ENCODE results near the gene LDB2.

The LDB2 gene

DNA sequence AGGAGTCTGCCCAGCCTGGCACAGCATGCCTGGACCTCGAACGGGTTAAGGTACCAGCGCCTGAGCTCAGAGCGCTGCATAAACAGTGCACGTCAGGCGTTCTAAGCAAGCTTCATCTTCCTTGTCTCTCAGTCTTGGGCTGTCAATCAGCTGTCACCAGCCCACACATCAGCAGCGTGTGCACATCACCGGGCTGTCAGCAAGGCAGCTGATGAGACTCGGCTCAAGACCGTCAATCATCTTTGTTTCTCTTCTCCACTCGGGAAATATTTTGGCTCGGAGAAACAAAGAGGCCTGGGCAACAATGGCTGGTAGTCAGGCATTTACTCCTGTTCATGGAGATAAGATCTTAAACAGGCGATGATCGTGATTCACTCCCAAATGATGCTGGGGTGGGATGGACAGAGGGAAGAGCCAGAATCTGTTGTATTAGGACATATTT lies 141.3 kb downstream of the LDB2 start:
- no peak for DNase-seq (ENCODE audit: low spot score)

- DNase-seq (ENCODE audit: low spot score): no peak
Observed at GRCh38 chr4:16754104-16754503, 144.3 kb downstream of the LDB2 start.

DNA sequence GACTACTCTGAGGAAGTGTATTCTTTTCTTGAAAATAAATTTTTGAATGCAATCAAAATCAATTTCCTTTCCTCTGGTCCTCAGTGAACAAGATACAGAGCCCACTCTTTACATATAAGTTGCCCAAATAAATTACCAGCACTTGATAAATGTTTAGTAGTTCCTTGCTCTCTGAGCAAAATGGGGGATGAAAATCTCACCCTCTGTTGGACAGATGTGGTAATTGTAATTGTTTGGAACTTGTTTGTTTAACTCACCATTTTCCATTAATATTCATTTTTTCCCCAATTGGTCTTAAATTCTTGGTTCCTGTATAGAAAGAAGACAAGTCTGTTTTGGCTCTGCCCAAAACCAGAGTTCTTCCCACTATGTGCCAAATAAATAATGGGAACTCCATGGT lies 146.3 kb downstream of the LDB2 start:
- no peak for DNase-seq (ENCODE audit: low spot score)

DNA sequence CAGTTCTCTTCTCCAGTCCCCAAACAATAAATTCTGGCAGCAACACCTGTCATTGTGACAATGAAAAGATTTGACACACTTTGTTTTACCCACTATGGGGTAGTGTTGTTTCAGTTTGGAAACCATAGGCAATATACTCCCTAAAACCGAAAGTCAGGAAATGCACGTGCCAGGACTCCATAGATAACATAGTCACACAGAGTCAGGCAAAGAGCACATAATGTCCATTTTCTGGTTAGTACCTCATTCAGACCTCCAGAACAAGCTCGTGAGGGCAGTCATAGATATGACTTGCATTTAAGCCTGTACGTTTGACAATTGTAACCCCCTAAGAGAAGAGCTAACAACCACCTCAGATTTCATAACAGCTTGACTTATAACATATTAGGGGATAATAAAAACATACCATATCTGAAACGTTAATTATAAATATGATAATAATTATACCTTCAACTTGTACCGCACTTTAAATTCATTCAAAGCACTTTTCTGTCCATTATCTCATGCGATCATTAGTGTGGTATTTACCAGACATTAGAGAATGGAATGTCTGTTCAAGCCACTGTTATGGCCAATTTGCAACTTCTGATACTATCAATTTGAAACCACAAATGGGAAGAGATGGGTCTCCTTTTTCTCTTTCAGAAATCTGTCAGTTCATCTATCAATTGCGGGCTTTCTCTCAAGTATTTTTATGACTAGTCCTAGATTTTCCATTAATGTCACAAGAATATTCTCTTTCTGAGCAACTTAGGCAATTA lies 147.4 kb downstream of the LDB2 start:
- no peak for DNase-seq (ENCODE audit: low spot score)

DNA sequence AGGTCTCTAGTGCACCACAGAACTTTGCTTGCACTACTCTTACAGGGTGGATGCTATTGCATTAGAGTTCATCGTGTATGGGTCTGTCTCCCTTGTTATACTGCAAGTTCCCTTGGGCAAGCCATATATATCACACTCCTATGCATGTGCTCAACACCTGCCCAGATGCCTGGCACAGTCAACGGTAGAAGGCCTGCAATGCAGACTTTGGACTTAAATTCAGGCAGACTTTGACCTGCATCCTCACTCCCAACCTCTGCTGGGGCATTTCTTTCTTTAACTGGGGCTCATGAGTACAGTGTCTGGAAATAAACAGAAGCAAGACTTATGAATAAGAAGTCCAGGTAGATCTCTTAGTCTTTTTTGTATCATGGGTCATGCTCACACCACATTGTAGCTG lies 148.2 kb downstream of the LDB2 start:
- DNase-seq (ENCODE audit: low spot score): no peak

DNA sequence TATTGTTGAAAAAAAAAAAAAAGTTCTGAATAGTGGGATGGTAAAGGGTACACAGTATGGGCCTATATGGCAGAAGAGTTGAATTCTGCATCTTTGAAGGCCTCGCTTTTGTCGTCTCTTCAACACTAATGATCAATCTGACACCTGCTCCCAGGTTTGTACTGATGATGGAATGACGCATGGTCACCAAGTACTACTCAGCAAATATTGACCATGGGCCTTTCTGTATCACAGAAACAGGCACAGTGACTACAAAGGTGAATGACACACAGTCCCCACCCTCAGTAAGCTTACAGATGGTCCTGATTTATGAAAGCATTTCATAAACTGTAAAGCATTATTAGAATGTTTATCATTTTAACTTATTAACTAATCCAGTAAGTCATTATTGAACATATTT lies 152.6 kb downstream of the LDB2 start:
- no peak for DNase-seq (ENCODE audit: low spot score)

DNA sequence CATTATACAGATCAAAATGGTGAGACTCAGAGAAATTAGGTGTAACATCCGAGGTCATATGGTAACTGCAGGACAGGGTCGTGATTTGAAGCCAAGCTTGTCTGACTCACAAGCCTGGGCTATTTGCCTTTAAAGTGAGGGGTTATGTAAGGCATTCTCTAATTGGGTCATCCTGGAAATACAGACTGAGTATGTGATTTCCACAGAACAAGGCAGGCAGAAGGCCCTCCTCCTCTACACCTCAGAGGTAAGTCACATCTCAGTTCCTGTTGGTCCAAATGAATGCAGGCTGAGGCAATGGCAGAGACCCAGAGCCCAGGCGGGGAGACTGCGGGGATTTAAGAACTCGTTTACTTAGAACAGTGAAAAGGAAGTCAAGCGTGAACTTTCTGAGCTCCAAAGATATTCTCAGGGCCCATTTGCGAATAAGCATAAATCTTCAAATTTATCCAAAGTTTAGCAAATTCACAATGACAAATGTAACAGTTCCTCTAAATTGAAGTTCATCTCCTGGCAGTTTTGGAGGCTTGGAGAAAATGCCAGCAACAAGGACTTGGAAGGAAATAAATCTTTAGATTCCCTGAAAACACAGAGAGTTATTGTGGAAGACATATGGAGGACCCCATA lies 153.3 kb downstream of the LDB2 start:
- no peak for DNase-seq (ENCODE audit: low spot score)

- DNase-seq (ENCODE audit: low spot score): no peak
Observed at GRCh38 chr4:16741287-16741686, 157.2 kb downstream of the LDB2 start.

GRCh38 chr4:16739997-16740624 lies 158.3 kb downstream of the LDB2 start:
- no peak for DNase-seq (ENCODE audit: low spot score)

DNA sequence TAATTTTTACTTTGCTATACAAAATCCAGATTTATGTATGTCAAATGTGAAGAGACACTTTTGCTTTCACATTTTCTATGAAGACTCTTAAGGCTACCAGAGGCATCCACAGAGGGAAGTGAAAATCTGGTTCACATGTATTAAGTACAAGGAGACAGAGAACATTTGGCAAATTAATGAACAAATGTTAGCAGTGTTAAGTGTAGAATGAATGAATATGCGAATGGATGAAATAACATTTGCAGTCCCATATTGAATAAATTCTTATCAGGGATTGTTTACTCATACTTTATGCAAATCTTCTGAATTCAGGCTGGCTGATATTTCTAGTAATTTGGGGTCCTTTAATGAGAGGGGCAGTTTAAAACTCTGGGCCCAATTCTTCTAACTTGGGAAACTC lies 159.9 kb downstream of the LDB2 start:
- DNase-seq (ENCODE audit: low spot score): no peak

- DNase-seq (ENCODE audit: low spot score): no peak
Observed at GRCh38 chr4:16733509-16733908, 164.9 kb downstream of the LDB2 start.

DNA sequence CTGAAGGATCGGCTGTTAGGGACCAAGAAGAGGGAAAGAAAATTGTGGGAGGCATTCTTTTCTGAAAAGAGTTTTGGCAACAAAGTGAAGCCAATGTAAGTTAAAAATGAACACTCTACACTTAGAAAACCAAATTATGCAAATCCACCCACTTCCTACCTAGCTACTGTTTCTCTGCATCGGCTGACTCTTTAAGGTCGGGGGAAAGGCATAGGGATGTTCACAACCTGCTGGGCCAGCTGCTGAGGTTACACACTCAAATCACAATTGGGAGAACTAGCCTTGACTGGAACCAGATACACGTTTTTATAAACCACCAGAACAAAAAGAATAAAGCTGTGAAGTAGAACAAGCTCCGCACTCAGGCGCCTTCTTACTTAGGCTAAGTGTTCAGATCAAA lies 165.7 kb downstream of the LDB2 start:
- DNase-seq (ENCODE audit: low spot score): no peak

DNA sequence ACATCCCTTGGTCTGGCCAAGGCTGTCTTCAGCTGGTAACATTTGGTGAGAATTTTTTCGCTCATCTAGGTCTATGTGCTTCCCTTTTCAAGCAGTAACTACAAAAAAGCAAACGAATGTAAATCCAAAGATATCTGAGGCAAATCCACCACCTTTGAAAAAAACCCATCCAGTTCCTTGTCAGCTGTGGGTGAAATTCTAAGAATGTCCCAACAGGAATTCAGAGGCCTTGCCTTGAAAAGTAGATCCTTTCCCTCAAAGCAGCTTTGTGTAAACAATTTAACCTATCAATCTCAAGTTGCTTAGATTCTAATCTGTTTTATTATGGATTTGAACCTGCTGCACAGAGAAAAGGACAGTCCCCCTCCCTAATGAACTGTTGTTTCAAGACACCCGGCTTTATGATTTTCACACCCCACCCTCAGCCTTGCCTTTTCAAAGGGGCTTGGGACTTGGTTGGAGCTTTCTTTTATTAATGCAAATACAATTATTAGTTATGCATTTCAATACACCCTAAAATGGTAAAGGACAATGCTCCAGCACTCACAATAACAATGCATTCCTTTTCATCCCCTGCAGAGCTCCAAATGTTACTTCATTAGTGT lies 166.6 kb downstream of the LDB2 start:
- no peak for DNase-seq (ENCODE audit: low spot score)

DNA sequence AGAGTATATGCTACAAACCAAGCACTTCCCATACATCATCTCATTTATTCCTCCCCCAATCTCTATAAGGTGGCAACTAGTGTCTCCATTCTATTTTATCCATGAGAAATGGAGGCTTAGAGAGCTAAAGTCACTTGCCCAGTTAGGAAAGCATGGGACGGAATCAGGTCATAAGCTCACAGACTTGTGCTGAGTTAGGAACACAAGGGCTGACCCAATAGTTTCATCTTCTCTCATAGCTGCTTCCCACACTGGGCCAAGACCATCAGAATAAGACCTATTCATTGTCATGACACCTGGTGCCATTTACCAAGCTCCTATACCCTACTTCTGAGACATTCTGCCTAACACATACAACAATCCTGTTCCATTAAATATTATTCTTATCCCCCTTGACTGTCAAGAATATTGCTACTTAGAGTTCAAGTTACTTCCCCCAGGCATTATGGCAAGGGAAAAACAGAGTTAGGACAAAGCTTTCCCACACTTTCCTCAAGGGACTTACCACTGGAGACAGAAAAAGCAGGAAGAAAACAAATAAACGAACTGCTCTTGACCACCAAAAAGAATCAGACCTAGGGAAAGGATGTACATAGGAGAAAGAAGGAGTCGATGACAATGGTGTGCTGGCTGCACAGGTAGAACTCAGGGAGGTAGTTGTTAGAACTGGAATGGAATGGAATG lies 167.8 kb downstream of the LDB2 start:
- DNase-seq (ENCODE audit: low spot score): no peak

DNA sequence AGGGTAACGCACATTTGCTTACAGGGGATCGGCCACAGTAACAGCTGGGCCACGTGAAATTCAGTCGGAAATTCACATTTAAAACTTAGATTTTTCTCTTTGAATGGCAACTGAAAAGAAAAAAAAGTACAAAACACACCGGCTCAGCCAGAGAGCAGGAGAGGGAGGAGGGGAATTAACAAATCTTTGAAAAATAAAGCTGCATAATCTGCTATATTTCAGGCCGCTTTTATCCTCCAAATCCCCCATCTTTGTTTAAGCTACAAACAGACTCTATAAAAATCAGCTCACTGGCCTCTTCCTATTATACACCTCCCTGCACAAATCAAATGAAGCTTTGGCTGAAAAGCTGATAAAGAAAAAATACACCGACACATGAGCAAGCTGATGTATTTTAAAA lies 169.1 kb downstream of the LDB2 start:
- no peak for DNase-seq (ENCODE audit: low spot score)

DNA sequence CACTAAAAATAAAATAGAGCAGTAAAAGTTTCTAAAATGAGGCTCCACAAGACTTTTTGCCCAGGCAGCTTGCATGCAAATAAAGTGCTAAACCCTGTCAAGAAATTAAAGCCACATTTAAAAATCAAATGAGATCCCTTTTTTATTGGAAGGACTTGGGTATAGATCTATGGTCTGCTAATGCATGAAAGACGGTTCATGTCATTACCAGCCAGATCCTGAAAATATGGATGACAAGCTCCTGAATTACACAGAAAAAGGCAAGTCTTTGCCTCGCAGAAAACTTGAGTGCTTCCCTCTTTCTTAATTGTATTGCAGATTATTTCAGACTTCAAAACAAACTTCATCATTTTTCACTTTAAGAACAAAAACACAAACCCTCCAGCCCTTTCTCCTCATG lies 169.6 kb downstream of the LDB2 start:
- no peak for DNase-seq (ENCODE audit: low spot score)

DNA sequence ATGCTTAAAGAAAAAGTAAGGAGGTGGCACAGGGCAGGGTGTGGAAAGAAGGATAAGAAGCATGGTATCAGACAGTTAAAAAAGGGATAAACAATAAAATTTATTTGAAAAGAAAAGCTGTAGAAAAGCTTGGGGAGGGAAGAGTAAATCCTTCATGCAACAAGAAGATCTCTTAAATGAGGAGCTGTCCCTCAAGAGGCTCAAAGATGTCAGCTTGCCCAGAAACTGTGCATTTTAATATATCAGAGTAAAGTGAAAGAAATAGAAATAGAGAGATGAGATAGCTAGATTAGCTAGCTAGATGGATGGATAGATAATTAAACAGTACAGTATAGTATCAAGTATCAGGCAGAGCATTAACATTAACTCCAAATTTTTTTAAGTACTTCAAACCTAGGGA lies 170.3 kb downstream of the LDB2 start:
- DNase-seq (ENCODE audit: low spot score): no peak

DNA sequence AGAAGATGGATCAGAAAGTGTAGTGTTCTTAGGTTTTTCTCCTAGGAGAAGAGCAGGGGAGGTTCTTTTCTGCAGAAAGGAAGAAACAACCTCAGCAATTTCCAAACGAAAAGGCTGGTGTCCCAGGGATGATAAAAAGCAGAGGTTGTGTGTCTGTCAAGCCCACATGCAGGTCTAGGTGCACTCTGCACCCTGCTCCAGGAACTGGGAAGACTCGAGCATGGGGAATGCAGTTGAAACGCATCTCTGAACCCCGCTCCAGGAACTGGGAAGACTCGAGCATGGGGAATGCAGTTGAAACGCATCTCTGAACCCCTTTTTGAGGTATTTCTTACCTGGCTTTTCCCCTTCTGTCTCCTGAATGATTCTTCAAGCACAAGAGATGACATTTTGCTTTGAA lies 171.2 kb downstream of the LDB2 start:
- no peak for DNase-seq (ENCODE audit: low spot score)

DNA sequence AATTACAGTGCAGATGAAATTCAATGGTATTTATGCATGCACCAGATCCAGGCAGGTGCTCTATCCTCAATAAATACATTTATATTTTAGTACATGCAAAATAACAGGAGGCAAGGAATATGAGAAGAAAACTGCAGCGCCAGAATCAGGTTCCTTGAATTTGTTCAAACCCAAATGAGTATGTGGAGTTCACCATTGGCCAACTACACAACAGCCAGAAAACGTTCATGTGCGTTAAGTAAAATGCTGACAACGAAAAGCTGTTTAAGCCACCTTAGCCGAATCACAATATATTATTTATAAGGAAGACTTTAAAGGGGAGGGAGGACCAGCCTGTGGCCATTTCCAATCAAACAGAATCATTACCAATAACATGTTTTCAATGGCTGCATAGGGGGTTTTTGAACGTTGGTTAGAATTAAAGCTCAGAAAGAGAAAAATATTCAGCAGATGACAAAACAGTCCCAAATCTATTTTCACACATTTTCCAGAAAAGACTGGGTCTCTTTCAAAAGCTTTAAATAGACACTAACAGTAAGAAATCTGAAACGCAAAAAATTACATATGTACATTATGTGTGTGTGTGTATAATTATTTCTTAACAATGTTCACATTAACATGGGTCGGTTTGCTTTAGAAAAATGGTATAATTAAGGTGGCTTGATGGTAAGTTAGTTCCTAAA lies 171.9 kb downstream of the LDB2 start:
- DNase-seq (ENCODE audit: low spot score): no peak

DNA sequence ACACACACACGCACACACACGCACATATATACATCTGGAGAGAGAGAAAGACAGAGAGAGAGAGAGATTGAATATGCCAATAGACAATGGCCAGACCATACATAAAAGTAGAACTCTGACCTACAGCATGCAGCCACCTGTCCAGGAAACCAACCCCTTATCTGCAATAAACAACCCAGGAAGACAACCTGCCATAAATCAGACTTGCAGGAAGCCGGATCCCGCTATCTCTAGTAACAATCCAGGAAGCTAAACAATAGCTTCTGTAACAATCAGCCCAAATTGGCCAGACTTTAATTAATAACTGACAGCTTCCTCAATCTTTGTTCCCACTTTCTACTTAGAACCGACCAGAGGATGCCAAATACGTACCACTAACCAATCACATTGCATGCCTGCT lies 173.2 kb downstream of the LDB2 start:
- no peak for DNase-seq (ENCODE audit: low spot score)

DNA sequence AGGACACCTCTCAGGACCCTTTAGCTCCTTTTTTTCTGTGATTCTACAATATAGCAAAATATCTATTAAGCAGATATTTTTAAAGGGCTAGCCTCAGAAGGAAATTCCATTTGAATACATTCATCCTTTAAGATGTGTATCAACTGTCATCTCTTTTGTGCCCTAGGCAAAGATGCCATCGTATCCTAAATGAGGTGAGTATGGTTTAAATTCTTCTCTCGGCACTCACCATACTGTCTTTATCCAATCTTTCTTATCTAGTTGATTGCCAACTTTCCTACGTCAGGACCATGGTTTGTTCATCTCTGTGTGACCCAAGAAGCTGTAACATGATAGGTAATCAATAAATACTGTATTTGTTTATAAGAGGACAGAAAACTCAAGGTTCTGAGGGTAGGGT lies 176.0 kb downstream of the LDB2 start:
- no peak for DNase-seq (ENCODE audit: low spot score)

Data from RKO (cell line).